ENCODE data around the gene COG4. TPM values are rescaled to one million over a fixed set of nuclear protein-coding genes. Genes with fewer than 3 reads are reported as not detected.

The COG4 gene
- total RNA-seq, 2 donors from 2014 or later = 23.1 to 43.8 TPM

DNA sequence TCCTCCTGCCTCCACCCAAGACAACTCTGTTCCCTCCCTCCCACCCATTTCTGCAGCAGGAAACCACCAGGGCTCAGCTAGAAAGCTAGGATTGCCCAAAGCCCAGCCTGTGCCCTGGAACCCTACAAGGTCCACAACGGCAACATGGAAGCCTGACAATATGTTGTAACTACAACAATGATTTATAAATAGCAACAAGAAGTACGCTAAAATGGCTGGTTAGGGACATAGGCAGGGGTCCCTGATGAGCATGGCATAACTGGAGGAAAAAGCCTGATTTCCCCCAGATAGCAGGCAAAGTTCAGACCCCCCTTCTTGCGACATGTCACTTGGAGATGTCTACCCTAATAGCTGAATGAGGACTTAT lies 91.0 kb downstream of the COG4 start:
- H3K27ac ChIP-seq = no peak overlapping the region
- no peak for TF ChIP-seq POLR2A (IDR thresholded peaks at IDR 0.05)
- TF ChIP-seq, protein P1, sequence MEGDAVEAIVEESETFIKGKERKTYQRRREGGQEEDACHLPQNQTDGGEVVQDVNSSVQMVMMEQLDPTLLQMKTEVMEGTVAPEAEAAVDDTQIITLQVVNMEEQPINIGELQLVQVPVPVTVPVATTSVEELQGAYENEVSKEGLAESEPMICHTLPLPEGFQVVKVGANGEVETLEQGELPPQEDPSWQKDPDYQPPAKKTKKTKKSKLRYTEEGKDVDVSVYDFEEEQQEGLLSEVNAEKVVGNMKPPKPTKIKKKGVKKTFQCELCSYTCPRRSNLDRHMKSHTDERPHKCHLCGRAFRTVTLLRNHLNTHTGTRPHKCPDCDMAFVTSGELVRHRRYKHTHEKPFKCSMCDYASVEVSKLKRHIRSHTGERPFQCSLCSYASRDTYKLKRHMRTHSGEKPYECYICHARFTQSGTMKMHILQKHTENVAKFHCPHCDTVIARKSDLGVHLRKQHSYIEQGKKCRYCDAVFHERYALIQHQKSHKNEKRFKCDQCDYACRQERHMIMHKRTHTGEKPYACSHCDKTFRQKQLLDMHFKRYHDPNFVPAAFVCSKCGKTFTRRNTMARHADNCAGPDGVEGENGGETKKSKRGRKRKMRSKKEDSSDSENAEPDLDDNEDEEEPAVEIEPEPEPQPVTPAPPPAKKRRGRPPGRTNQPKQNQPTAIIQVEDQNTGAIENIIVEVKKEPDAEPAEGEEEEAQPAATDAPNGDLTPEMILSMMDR (IDR thresholded peaks at IDR 0.05) = no peak
- DNase-seq (no peak), ATAC-seq (no peak)
- WGBS, 2 donors = 71% methylated on average over 3 of the region's 3 CpGs
- H3K36me3 ChIP-seq (replicated peaks in 1 of 2; ENCODE audit: insufficient read depth in 1 of 2, low read depth in 2 of 2) = no peaks in the 10 kb centered on the region
- H3K27me3 ChIP-seq = no peaks in the 10 kb centered on the region
- H3K4me3 ChIP-seq = no peak overlapping the region
- peaks cover 36% of the 10 kb centered on the region for H3K4me1 ChIP-seq
- H3K9me3 ChIP-seq = no peaks in the 10 kb centered on the region
- intact Hi-C loops (cut with DNase I) = no loop called here

- no peak overlapping the region for H3K4me3 ChIP-seq
- peak overlapping the region in 3 of 4 donors; percentile 15 to 71 (median 51) for H3K27ac ChIP-seq
- intact Hi-C loops (cut with DNase I) = no loop called here
- peak in 1 of 4 donors; percentile 38 for DNase-seq
- peaks cover 38% of the 10 kb centered on the region for H3K4me1 ChIP-seq
- no peaks in the 10 kb centered on the region for H3K36me3 ChIP-seq (replicated peaks in 1 of 2; ENCODE audit: insufficient read depth in 1 of 2, low read depth in 2 of 2)
- ATAC-seq = no peak
- WGBS, 2 donors = 65 to 88% methylated on average over 11 of the region's 11 CpGs
- TF ChIP-seq, protein P1 (IDR thresholded peaks at IDR 0.05) = no peak
- TF ChIP-seq POLR2A (IDR thresholded peaks at IDR 0.05) = no peak
- no peaks in the 10 kb centered on the region for H3K27me3 ChIP-seq
- H3K9me3 ChIP-seq = no peaks in the 10 kb centered on the region
Measured at GRCh38 chr16:70430667-70431536, 92.5 kb downstream of the COG4 start.

Small RNAs within 50 kb of the gene (small RNA-seq; reads per million reads assigned to genes)
- gene RNU6-23P (not detected), gene RPS27P26 (not detected), gene SNORD111 (129 reads per million, percentile 97 among the genes with 10 or more reads in this experiment), gene SNORD111B (596 reads per million, percentile 98 among the genes with 10 or more reads in this experiment)

Other genes starting within 250 kb of the COG4 start
- 10 to 100 TPM; 49.3 to 72.8 TPM for gene AARS1, start 234.0 kb downstream of the COG4 start, total RNA-seq
- 10 to 100 TPM; 31.4 to 37.9 TPM for gene DDX19B, start 224.4 kb downstream of the COG4 start, total RNA-seq
- gene DDX19A, start 176.7 kb downstream of the COG4 start, total RNA-seq = 10 to 100 TPM; 18.1 to 24.1 TPM
- gene ST3GAL2, start 84.5 kb downstream of the COG4 start, total RNA-seq = 10 to 100 TPM in 1 of 2 donors, 1 to 10 TPM in 1; 9.1 to 11.2 TPM
- gene FCSK, start 69.0 kb downstream of the COG4 start, total RNA-seq = 10 to 100 TPM; 15.0 to 28.3 TPM
- gene SF3B3, start 262 bp upstream of the COG4 start, total RNA-seq = 10 to 100 TPM; 47.5 to 53.4 TPM
- 1 to 10 TPM in 1 of 2 donors, under 1 TPM in 1; 0.78 to 3.0 TPM for gene IL34, start 123.0 kb upstream of the COG4 start, total RNA-seq
- 10 to 100 TPM in 1 of 2 donors, 1 to 10 TPM in 1; 8.8 to 23.4 TPM for gene MTSS2, start 162.5 kb upstream of the COG4 start, total RNA-seq

Data from body of pancreas (tissue), 4 donors.